Endothelial cell of umbilical vein (primary cell): Measurements from ENCODE around the gene APOBEC3A.

Experiments used
- EZH2 ChIP-seq: IDR thresholded peaks from 2 replicates; pipeline ENCODE4 v1.6.1; 2012; ENCODE audit warnings: borderline replicate concordance, low read depth, mild to moderate bottlenecking, moderate library complexity, low read length, inconsistent platforms; ENCODE audit not compliant: severe bottlenecking
- POLR2A ChIP-seq: IDR thresholded peaks from 2 replicates; pipeline ENCODE4 v1.6.1; 2012; ENCODE audit warnings: low read depth, mild to moderate bottlenecking, control low read depth, low read length
- POLR2AphosphoS5 ChIP-seq: IDR thresholded peaks from 2 replicates; pipeline ENCODE4 v1.6.1; 2012; ENCODE audit warnings: low read depth, mild to moderate bottlenecking, control low read depth, low read length, moderate library complexity; ENCODE audit not compliant: insufficient read depth
- TF ChIP-seq, protein P1 (sequence below), 2 donors: IDR thresholded peaks; 1 replicate in 1 of 2; 2 replicates in 1 of 2; pipeline ENCODE4 v1.5.1; 2011; ENCODE audit warnings: low read length in 2 of 2, mild to moderate bottlenecking in 2 of 2, moderate library complexity in 2 of 2, control low read depth in 1 of 2, inconsistent platforms in 1 of 2, low read depth in 1 of 2; ENCODE audit not compliant: insufficient read depth in 1 of 2; ENCODE audit errors: extremely low read depth in 1 of 2

GRCh38 chr22:38953577-38954413 lies 3.6 kb upstream of the APOBEC3A start:
- TF ChIP-seq, protein P1, sequence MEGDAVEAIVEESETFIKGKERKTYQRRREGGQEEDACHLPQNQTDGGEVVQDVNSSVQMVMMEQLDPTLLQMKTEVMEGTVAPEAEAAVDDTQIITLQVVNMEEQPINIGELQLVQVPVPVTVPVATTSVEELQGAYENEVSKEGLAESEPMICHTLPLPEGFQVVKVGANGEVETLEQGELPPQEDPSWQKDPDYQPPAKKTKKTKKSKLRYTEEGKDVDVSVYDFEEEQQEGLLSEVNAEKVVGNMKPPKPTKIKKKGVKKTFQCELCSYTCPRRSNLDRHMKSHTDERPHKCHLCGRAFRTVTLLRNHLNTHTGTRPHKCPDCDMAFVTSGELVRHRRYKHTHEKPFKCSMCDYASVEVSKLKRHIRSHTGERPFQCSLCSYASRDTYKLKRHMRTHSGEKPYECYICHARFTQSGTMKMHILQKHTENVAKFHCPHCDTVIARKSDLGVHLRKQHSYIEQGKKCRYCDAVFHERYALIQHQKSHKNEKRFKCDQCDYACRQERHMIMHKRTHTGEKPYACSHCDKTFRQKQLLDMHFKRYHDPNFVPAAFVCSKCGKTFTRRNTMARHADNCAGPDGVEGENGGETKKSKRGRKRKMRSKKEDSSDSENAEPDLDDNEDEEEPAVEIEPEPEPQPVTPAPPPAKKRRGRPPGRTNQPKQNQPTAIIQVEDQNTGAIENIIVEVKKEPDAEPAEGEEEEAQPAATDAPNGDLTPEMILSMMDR (IDR thresholded peaks at IDR 0.05; ENCODE audit: extremely low read depth in 1 of 2, insufficient read depth in 1 of 2, low read depth in 1 of 2, low read length in 2 of 2), result no peak
- TF ChIP-seq EZH2, result no peak
- no peak for TF ChIP-seq POLR2A
- no peak for TF ChIP-seq POLR2AphosphoS5
